HG03039 (cell line): Measurements from ENCODE around the gene ZGRF1.
"Not testable (repeated sequence)": the region's sequence is repeated elsewhere in the genome, so short reads cannot be mapped to it uniquely, and the experiment has no call there.

Experiments
- ATAC-seq: cut with Tn5 transposase; IDR thresholded peaks from one replicate; pipeline ENCODE4 v1.9.1; 2021; ENCODE audit warnings: mild to moderate bottlenecking, moderate library complexity; ENCODE audit not compliant: unreplicated experiment

Gene ZGRF1

GRCh38 chr4:112642526-112642925 is 5.8 kb upstream of the ZGRF1 start:
- ATAC-seq, result no peak

GRCh38 chr4:112637552-112637866 is 800 bp upstream of the ZGRF1 start:
- no peak for ATAC-seq

GRCh38 chr4:112633477-112634235 is 3.1 kb downstream of the ZGRF1 start:
- no peak for ATAC-seq

DNA sequence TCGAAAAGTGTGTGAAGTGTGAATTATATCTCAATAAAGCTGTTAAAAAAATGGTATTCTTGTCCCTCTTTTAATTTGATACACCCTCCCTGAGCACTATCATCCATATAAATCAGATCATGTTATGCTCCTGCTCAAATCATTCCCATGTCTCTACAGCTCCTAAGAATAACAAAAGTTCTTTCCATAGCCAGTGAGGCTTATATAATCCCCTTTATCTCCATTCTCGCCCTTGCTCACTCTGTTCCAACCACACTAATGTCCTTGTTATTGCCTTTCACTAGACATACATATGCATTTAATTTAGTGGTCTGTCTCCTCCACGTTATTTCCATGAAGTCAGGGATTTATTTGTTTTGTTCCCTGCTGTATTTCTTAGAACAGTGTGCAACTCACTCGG is 10.5 kb downstream of the ZGRF1 start:
- no peak for ATAC-seq

- ATAC-seq, result no peak
These were observed 19.7 kb downstream of the ZGRF1 start for GRCh38 chr4:112616984-112617383.

- not testable (repeated sequence) for ATAC-seq
These were observed 23.9 kb downstream of the ZGRF1 start for GRCh38 chr4:112612814-112613213.

GRCh38 chr4:112604589-112604988 is 32.1 kb downstream of the ZGRF1 start:
- ATAC-seq, result peak; percentile 71

DNA sequence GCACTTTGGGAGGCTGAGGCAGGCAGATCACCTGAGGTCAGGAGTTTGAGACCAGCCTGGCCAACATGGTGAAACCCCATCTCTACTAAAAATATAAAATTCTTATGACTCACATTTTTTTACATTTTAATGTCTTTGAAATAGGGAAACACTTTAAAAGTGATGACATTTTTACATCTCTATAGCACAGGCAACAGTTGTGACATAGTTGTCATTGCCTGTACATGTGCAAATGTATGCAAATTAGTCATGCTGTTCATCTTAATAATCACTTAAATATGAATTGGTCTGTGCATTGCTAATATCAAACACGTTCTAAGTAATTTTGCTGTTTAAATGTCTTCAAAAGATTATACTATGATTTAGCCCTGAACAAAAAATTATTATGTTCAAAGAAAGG is 41.7 kb downstream of the ZGRF1 start:
- no peak for ATAC-seq

GRCh38 chr4:112593438-112594133 is 43.1 kb downstream of the ZGRF1 start:
- peak; percentile 64 for ATAC-seq

- ATAC-seq, result no peak
These were observed 44.0 kb downstream of the ZGRF1 start for GRCh38 chr4:112592717-112593116.

GRCh38 chr4:112591593-112591992 is 45.1 kb downstream of the ZGRF1 start:
- ATAC-seq, result no peak

GRCh38 chr4:112589206-112589605 is 47.5 kb downstream of the ZGRF1 start:
- no peak for ATAC-seq

GRCh38 chr4:112585977-112586736 is 50.6 kb downstream of the ZGRF1 start:
- no peak for ATAC-seq

GRCh38 chr4:112567536-112567935 is 69.2 kb downstream of the ZGRF1 start:
- no peak for ATAC-seq

DNA sequence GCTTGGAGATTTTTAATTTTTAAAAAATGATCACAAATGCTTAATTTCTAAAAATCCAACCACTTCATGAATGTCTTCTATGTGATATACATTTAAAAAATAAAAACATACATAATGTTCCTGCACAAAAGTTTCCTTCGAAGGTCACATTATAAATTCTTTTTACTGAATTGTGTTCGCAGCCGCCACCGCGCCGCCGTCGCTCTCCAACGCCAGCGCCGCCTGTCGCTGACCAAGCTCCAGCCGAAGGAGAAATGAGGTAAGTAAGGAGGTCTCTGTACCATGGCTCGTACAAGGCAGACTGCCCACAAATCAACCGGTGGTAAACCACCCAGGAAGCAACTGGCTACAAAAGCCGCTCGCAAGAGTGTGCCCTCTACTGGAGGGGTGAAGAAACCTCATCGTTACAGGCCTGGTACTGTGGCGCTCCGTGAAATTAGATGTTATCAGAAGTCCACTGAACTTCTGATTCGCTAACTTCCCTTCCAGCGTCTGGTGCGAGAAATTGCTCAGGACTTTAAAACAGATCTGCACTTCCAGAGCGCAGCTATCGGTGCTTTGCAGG is 71.9 kb downstream of the ZGRF1 start:
- no peak for ATAC-seq

DNA sequence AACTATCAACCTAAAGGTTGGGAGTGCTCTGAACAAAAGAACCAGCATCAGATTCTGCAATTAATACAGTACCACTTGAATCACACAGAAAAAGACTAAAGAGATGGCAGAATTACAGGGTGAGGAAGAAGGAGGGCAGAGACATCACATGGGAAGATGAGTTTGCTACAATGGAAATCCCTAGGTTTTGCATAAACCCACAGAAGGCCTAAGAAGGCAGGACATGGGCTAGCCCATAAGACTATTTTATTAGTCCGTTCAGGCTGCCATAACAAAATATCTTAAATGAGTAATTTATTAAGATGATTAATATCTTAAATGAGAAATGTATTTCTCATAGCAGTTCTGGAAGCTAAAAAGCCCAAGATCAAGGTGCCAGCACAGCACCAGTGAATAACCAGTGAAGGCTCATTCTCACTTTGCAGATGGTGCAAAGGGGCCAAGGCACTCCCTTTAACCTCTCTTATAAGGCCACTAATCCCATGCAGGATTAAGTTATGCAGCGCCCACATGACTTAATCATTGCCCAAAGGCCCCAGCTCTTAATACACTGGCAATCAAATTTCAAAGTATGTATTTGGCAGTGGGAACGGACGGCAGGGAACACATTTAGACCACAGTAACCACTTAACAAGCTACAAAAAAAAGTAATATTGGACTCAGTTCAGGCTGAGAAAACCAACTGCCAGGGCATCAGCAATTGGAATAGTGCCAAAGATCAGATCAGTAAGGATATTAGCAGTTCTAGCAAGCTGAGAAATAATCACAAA is 73.1 kb downstream of the ZGRF1 start:
- no peak for ATAC-seq

DNA sequence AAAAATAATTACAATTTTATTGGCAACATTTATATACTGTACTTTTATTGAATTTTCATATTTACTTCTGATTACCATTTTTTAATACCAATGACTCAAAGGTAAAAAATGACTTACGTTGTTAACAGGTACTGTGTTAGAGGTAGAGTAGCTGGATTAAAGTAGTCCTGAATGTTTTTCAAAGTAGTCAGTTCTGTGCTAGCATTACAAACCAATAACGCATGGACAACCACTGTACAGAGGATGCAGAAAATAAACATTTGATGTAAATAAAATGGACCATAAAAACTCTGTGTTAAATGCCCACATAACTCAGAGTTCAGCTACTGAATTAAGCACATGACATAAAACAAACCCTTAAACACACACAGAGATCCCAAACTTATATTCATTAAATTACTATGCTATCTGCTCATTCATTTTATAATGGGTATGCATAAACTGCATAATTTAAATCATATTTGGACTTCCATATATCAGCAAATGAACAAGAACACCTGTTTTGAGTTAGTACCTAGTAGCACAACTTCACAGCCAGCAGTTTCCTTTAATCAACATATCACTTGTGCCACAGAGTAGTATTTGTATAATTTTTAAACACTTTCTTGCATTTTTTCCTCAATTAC is 74.3 kb downstream of the ZGRF1 start:
- ATAC-seq, result no peak

DNA sequence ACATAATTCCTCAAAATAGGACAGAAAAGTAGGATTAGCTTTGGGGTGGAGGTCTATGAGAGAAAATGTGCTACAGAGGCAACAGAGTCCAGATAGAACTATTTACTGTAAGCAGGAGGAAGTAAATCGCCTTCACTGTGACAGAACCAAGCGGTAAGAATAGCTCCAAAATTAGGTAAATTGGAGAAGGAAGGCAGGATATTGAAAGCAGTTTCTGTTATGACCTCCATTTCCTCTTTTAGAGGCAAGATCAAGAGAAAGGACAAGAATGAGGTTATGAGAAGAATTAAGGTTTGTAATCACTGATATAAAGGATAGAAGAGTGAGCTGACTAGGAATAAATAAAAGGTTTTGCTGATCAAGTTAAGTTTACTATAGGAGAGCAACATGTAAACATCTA is 76.6 kb downstream of the ZGRF1 start:
- no peak for ATAC-seq

DNA sequence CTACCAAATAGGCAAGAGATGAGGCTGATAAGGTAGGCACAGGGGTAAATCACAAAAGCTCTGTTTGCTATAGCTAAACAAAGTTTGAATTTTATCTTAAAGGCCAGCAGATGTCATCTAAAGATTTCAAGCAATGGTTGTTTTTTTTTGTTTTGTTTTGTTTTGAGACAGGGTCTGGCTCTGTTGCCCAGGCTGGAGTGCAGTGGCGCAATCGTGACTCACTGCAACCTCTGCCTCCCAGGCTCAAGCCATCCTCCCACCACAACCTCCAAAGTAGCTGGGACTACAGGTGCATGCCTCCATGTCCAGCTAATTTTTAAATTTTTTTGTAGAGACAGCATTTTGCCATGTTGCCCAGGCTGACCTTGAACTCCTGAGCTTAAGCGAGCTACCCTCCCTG is 77.7 kb downstream of the ZGRF1 start:
- ATAC-seq, result no peak

GRCh38 chr4:112557676-112558411 is 78.9 kb downstream of the ZGRF1 start:
- ATAC-seq, result no peak
